Fibroblast of lung (primary cell): ENCODE measurements around the gene PLEKHA5. TPM values are rescaled to one million over a fixed set of nuclear protein-coding genes. Genes with fewer than 3 reads are reported as not detected.
A peak's percentile ranks its signal among the peaks of the same experiment; 100 is the strongest.

Experiments
- DNase-seq, 2 donors: peaks; one replicate each; pipeline versions ENCODE4 v3.0.0 to v3.0.0-alpha.2; 2010; ENCODE audit warnings: low read depth in 2 of 2
- H2AFZ ChIP-seq: 2 replicates; pipeline ENCODE4 v1.5.1; 2012; ENCODE audit warnings: low read length, control low read depth, inconsistent platforms
- H3K27ac ChIP-seq: 2 replicates; pipeline ENCODE4 v1.5.1; 2011; ENCODE audit warnings: low read length, control low read depth; ENCODE audit not compliant: insufficient read depth
- H3K27me3 ChIP-seq: 2 replicates; pipeline ENCODE4 v1.5.1; 2011; ENCODE audit warnings: mild to moderate bottlenecking, low read length; ENCODE audit not compliant: control insufficient read depth, insufficient read depth
- H3K36me3 ChIP-seq: 2 replicates; pipeline ENCODE4 v1.5.1; 2011; ENCODE audit warnings: low read length; ENCODE audit not compliant: control insufficient read depth, insufficient read depth
- H3K4me1 ChIP-seq: 2 replicates; pipeline ENCODE4 v1.5.1; 2011; ENCODE audit warnings: low read length; ENCODE audit not compliant: control insufficient read depth, insufficient read depth; ENCODE audit errors: extremely low read depth
- H3K4me2 ChIP-seq: 2 replicates; pipeline ENCODE4 v1.5.1; 2011; ENCODE audit warnings: low read length, control low read depth; ENCODE audit not compliant: insufficient read depth; ENCODE audit errors: extremely low read depth
- H3K4me3 ChIP-seq, 4 experiments: fragments of 200-600 bp in 1 of 4; sonication (generic) in 1 of 4; replicated peaks in 1 of 4; 2 replicates each; pipeline ENCODE4 v1.5.1; 2011 to 2016; ENCODE audit warnings: low read length in 4 of 4, low read depth in 3 of 4, mild to moderate bottlenecking in 3 of 4, control low read depth in 2 of 4, inconsistent platforms in 1 of 4, mixed read lengths in 1 of 4; ENCODE audit not compliant: insufficient read depth in 1 of 4; ENCODE audit errors: control extremely low read depth in 1 of 4
- H3K79me2 ChIP-seq: 2 replicates; pipeline ENCODE4 v1.5.1; 2012; ENCODE audit warnings: mild to moderate bottlenecking, low read length, inconsistent platforms; ENCODE audit not compliant: control insufficient read depth, insufficient read depth
- H3K9ac ChIP-seq: 2 replicates; pipeline ENCODE4 v1.5.1; 2011; ENCODE audit warnings: mild to moderate bottlenecking, low read length, control low read depth; ENCODE audit not compliant: insufficient read depth
- H3K9me3 ChIP-seq: 2 replicates; pipeline ENCODE4 v1.5.1; 2012; ENCODE audit warnings: low read depth, low read length; ENCODE audit not compliant: control insufficient read depth, insufficient read depth
- H4K20me1 ChIP-seq: 2 replicates; pipeline ENCODE4 v1.5.1; 2011; ENCODE audit warnings: low read length; ENCODE audit not compliant: control insufficient read depth, insufficient read depth; ENCODE audit errors: extremely low read depth
- EZH2 ChIP-seq: IDR thresholded peaks from 2 replicates; pipeline ENCODE4 v1.5.1; 2012; ENCODE audit warnings: low read length, control low read depth, mild to moderate bottlenecking; ENCODE audit errors: missing control alignments
- polyA plus RNA-seq, 2 donors: library from polyadenylated mRNA; depleted of rRNA in 1 of 2; stranded (reverse) in 1 of 2; unstranded in 1 of 2; fragments of >200 nt; gene quantifications; 2 replicates each; pipeline ENCODE4 v1.2.1, GENCODE V29; 2011 to 2012; ENCODE audit warnings: missing spikeins in 1 of 2
- total RNA-seq: library from RNA; depleted of rRNA; stranded (reverse); fragments of >200 nt; gene quantifications from 2 replicates; pipeline ENCODE4 v1.2.1, GENCODE V29; 2014
- TF ChIP-seq, protein P1 (sequence below), 2 donors: IDR thresholded peaks in 1 of 2; conservative IDR thresholded peaks in 1 of 2; 1 replicate in 1 of 2; 2 replicates in 1 of 2; pipeline ENCODE4 v1.5.1; 2011 to 2012; ENCODE audit warnings: low read length in 2 of 2, control low read depth in 1 of 2, inconsistent platforms in 1 of 2, low read depth in 1 of 2, mild to moderate bottlenecking in 1 of 2

The PLEKHA5 gene
- total and polyA plus RNA-seq, 2 donors (not counting 1 experiment from before 2014, with no cell fraction given): 15.5 to 50.4 TPM

- no peaks in the 10 kb centered on the region for H3K36me3 ChIP-seq
- DNase-seq: no peak
These were observed 117.4 kb downstream of the PLEKHA5 start for GRCh38 chr12:19246933-19247332.

GRCh38 chr12:19248929-19249602, 119.5 kb downstream of the PLEKHA5 start:
- H3K79me2 ChIP-seq: no peaks in the 10 kb centered on the region
- H3K27me3 ChIP-seq: no peaks in the 10 kb centered on the region
- H3K27ac ChIP-seq: no peak overlapping the region
- H3K4me1 ChIP-seq: no peaks in the 10 kb centered on the region
- H3K9ac ChIP-seq: no peak overlapping the region
- H3K9me3 ChIP-seq: no peaks in the 10 kb centered on the region
- no peak overlapping the region for H3K4me3 ChIP-seq
- DNase-seq: peak; percentile 44 to 75
- H4K20me1 ChIP-seq: no peaks in the 10 kb centered on the region
- H3K36me3 ChIP-seq: no peaks in the 10 kb centered on the region
- no peak overlapping the region for H2AFZ ChIP-seq
- H3K4me2 ChIP-seq: no peak overlapping the region
- TF ChIP-seq, protein P1, sequence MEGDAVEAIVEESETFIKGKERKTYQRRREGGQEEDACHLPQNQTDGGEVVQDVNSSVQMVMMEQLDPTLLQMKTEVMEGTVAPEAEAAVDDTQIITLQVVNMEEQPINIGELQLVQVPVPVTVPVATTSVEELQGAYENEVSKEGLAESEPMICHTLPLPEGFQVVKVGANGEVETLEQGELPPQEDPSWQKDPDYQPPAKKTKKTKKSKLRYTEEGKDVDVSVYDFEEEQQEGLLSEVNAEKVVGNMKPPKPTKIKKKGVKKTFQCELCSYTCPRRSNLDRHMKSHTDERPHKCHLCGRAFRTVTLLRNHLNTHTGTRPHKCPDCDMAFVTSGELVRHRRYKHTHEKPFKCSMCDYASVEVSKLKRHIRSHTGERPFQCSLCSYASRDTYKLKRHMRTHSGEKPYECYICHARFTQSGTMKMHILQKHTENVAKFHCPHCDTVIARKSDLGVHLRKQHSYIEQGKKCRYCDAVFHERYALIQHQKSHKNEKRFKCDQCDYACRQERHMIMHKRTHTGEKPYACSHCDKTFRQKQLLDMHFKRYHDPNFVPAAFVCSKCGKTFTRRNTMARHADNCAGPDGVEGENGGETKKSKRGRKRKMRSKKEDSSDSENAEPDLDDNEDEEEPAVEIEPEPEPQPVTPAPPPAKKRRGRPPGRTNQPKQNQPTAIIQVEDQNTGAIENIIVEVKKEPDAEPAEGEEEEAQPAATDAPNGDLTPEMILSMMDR (conservative IDR thresholded peaks at IDR 0.05 in 1 of 2, IDR thresholded peaks at IDR 0.05 in 1 of 2; ENCODE audit: low read depth in 1 of 2, low read length in 2 of 2): no peak
- TF ChIP-seq EZH2: no peak

More at GRCh38 chr12:19246933-19247332, 117.4 kb downstream of the PLEKHA5 start:
- Histone ChIP-seq H3K4me3 (no peak overlapping the region), H2AFZ (no peak overlapping the region), H3K9ac (no peak overlapping the region), H3K9me3 (no peaks in the 10 kb centered on the region), H3K4me1 (no peaks in the 10 kb centered on the region), H4K20me1 (no peaks in the 10 kb centered on the region), H3K27ac (no peak overlapping the region), H3K79me2 (no peaks in the 10 kb centered on the region), H3K27me3 (no peaks in the 10 kb centered on the region), H3K4me2 (no peak overlapping the region)
- TF ChIP-seq, protein P1 (conservative IDR thresholded peaks at IDR 0.05 in 1 of 2, IDR thresholded peaks at IDR 0.05 in 1 of 2; ENCODE audit: low read depth in 1 of 2, low read length in 2 of 2): no peak
- TF ChIP-seq EZH2: no peak

GRCh38 chr12:19251481-19252132, 122.1 kb downstream of the PLEKHA5 start:
- no peak overlapping the region for H3K9ac ChIP-seq
- H3K4me1 ChIP-seq: no peaks in the 10 kb centered on the region
- no peaks in the 10 kb centered on the region for H3K36me3 ChIP-seq
- H3K4me2 ChIP-seq: no peak overlapping the region
- no peak for DNase-seq
- no peaks in the 10 kb centered on the region for H3K27me3 ChIP-seq
- H3K9me3 ChIP-seq: no peaks in the 10 kb centered on the region
- H2AFZ ChIP-seq: no peak overlapping the region
- H3K79me2 ChIP-seq: no peaks in the 10 kb centered on the region
- TF ChIP-seq, protein P1 (conservative IDR thresholded peaks at IDR 0.05 in 1 of 2, IDR thresholded peaks at IDR 0.05 in 1 of 2; ENCODE audit: low read depth in 1 of 2, low read length in 2 of 2): no peak
- TF ChIP-seq EZH2: no peak
- H4K20me1 ChIP-seq: no peaks in the 10 kb centered on the region
- no peak overlapping the region for H3K27ac ChIP-seq
- no peak overlapping the region for H3K4me3 ChIP-seq
